Renal pelvis (tissue), 4 donors: ENCODE measurements around the gene OTOL1. TPM values are rescaled to one million over a fixed set of nuclear protein-coding genes. Genes with fewer than 3 reads are reported as not detected.

ENCODE experiments used
- DNase-seq: peaks from one replicate; pipeline ENCODE4 v3.0.0-alpha.2; 2013
- polyA plus RNA-seq, 3 donors: library from polyadenylated mRNA; unstranded; fragments of 120-200 nt; gene quantifications; one replicate each; pipeline ENCODE4 v1.2.1, GENCODE V29; 2013; ENCODE audit not compliant: insufficient read length in 3 of 3

Gene OTOL1
- polyA plus RNA-seq, 3 donors: not detected

DNA sequence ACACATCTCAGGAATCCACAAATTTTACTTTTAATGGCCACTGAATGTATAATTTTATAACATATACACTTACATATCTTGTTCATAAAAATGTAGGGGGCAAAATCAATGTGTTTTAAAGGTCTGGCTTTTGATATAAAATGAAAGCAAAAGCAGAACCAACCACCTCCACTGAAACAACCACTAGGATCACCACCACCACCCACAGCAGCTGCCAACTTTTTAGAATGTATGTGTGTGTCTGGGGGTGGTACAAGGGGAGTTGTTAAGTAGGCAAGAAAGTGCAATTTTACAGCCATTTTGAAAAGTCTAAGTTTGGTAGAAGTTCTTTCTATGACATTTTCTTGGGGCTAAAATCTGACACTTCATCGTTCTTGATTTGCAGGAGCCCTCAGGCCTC is 44.0 kb downstream of the OTOL1 start:
- DNase-seq: no peak

DNA sequence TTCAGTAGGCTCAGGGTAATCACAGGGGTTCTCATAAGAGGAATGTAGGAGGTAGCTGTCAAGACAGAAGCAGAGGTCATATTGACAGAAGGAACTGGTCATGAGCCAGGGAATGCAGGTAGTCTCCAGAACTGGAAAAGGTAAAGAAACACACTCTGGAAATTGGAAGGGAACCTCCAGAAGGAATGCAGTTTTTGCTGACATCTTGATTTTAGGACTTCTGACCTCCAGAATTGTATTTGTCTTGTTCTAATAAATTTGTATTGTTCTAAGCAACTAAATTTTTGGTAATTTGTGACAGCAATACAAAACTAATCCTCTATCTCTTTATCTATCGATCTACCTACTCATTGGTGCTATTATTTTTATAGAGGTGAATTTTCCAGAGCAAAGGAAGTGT is 49.2 kb downstream of the OTOL1 start:
- no peak for DNase-seq

DNA sequence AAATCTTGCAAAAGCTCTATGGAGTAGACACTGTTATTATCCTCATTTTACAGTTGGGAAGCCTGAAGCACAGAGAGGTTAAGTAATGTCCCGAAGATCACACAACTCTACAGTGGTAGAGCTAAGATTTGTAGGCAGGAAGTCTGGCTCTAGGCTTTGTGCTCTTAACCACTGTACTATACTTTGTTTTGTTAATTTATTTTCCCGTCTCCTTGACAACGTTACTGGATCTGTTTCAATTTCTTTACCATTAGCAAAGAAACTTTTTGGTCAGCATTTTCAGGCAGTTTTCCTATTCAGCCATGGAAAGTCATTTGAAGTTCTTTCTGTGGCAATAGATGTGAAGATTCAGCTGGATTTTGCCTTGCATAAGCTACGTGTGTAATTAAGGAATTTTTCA is 51.7 kb downstream of the OTOL1 start:
- peak; percentile 54 for DNase-seq

DNA sequence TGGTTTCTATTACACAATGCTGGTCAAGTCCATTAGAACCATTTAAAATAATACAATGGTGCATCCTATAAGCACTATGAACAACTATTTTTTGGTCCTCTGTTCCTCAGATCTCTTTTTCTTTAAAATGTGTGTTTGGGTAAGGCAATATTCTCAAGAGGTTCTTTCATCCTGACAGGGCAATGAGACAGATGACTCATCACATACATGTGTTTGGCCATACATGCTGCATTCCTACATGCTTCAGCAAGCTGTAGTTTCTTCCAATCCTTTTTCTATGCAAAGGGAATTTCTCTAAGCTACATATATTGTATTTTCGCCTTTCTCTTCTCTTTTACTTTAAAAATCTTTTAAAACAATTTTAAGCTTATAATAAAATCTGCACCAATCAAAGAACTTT is 52.7 kb downstream of the OTOL1 start:
- DNase-seq: no peak

GRCh38 chr3:161550491-161551195 is 54.0 kb downstream of the OTOL1 start:
- DNase-seq: no peak

GRCh38 chr3:161551697-161552096 is 55.1 kb downstream of the OTOL1 start:
- DNase-seq: no peak

- no peak for DNase-seq
Measured at GRCh38 chr3:161552984-161553560, 56.5 kb downstream of the OTOL1 start.

Other genes with a start within 250 kb of the OTOL1 start
- 1 to 10 TPM; 3.0 to 4.1 (median 3.6) TPM for gene SPTSSB, start 125.3 kb upstream of the OTOL1 start, polyA plus RNA-seq